GM21515 (cell line): ENCODE results near the gene CD34.

Source experiments
- ATAC-seq: cut with Tn5 transposase; IDR thresholded peaks from one replicate; pipeline ENCODE4 v1.9.1; 2021; ENCODE audit not compliant: unreplicated experiment

CD34 gene

GRCh38 chr1:207901041-207901653 lies 9.8 kb downstream of the CD34 start:
- ATAC-seq = no peak

DNA sequence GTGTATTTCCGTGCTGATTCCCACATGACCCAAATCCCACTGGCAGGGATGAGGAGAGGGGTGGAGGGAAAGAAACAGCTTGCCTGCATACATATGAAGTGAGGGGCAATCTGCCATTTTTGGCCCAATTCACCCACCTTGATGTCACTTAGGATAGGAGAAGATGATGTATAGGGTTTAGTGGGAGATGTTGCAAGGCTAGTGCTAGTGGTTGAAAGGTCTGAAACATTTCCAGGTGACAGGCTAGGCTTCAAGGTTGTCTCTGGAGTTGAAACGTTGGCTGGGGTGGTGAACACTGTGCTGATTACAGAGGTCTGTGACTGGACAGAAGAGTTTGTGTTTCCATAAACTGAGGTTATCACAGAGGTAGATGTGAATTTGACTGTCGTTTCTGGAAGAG lies 12.1 kb downstream of the CD34 start:
- no peak for ATAC-seq

DNA sequence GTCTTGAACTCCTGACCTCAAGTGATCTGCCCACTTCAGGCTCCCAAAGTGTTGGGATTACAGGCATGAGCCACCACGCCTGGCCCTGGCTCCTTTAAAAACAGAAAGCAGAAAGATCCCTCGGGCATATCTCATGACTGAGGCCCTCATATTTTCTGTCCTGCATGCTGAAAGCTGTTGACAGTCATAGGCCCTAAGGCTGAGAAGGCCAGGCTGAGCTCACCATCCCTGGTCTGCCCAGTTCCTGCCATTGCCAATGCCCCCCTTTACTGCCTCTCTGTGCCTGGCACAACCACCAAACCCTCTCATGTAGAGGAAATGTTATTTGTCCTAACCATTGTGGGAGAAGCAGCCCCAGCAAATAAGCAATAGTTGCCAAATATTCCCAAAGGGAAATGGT lies 12.7 kb downstream of the CD34 start:
- no peak for ATAC-seq

GRCh38 chr1:207897188-207897587 lies 13.7 kb downstream of the CD34 start:
- no peak for ATAC-seq

- no peak for ATAC-seq
Observed at GRCh38 chr1:207896547-207896946, 14.4 kb downstream of the CD34 start.

DNA sequence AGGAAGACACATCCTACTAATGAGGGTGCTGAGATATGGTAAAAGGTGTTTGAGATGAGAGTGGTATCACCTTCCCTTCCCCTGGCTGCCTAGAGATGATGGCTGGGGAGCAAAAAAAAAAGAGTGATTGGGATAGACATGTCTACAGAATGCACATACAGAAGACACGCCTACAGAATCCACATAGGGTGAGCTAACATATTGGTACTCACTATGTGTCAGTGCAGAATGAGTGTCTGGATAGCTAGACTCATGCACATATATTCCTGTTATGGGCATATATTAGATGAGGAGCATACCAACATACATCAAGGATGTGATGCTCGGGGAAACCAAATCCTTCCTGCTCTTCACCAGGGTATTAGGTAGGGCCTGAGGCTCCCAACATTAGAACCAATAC lies 16.2 kb downstream of the CD34 start:
- no peak for ATAC-seq

DNA sequence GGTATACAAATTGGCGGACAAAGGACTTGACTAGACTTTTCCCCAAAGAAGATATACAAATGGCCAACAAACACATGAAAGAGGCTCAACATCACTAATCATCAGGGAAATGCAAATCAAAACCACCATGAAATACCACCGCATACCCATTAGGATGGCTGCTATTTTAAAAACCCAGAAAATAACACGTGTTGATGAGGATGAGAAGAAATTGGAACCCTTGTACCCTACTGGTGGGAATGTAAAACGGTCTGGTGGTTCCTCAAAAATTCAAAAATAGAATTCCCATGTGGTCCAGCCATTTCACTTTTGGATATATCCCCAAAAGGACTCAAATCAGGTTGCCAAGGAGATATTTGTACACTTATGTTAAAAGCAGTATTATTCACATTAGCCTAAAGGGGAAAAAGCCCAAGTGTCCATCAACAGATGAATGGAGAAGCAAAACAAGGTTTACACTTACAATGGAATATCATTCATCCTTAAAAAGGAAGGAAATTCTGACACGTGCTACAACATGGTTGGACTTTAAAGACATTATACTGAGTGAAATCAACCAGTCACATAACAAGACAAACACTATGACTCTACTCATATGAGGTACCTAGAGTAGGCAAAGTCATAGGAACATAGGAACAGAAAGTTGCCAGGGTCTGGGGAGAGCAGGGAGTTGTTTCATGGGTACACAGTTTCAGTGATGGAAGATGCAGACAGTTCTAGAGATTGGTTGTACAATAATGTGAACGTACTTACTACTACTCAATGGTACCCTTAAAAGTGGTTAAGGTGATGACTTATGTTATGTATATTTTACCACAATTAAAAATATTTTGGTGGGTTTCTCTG lies 17.0 kb downstream of the CD34 start:
- ATAC-seq = no peak

GRCh38 chr1:207892764-207893163 lies 18.2 kb downstream of the CD34 start:
- ATAC-seq = no peak

- no peak for ATAC-seq
Observed at GRCh38 chr1:207891148-207891547, 19.8 kb downstream of the CD34 start.

GRCh38 chr1:207890136-207890738 lies 20.7 kb downstream of the CD34 start:
- ATAC-seq = no peak

DNA sequence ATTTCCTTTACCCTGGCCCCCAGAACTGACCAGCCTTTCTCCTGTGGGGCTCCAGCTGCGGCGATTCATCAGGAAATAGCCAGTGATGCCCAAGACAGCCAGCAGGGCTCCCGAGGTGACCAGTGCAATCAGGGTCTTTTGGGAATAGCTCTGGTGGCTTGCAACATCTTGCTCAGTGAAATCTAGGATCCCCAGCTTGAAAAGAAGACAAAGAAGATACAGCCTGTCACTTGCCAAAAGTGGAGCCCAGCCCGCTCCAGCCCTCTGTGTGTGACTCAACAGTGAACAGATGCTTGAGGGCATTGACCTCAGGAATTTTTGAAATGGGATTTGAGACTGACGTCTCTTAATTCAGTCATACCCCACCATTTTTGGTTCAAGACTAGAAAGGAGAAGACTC lies 22.3 kb downstream of the CD34 start:
- ATAC-seq = no peak

DNA sequence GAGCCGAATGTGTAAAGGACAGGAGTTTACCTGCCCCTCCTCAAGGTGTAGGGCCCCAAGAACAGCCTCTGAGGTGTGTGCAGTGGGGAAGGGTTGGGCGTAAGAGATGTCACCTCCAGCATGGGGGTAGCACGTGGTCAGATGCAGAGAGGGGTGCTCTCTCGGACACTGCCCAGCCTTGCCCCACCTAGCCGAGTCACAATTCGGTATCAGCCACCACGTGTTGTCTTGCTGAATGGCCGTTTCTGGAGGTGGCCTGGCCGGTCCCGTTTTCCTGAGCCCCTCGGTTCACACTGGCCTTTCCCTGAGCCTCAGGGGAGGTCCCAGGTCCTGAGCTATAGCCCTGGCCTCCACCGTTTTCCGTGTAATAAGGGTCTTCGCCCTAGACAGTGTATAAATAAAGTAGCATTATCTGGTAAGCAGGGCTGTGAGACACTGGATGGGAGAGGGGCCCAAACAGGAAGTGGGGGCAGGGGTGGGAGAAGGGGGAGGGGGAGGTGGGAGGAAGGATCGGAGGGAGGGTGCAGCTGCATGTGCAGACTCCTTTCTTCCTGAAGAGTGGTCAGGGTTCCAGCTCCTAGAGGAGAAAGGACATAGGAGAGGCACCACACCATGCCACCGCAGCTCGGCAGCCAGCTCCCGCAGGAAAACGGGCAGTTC lies 23.3 kb downstream of the CD34 start:
- no peak for ATAC-seq

- ATAC-seq = no peak
Observed at GRCh38 chr1:207886227-207886626, 24.7 kb downstream of the CD34 start.

DNA sequence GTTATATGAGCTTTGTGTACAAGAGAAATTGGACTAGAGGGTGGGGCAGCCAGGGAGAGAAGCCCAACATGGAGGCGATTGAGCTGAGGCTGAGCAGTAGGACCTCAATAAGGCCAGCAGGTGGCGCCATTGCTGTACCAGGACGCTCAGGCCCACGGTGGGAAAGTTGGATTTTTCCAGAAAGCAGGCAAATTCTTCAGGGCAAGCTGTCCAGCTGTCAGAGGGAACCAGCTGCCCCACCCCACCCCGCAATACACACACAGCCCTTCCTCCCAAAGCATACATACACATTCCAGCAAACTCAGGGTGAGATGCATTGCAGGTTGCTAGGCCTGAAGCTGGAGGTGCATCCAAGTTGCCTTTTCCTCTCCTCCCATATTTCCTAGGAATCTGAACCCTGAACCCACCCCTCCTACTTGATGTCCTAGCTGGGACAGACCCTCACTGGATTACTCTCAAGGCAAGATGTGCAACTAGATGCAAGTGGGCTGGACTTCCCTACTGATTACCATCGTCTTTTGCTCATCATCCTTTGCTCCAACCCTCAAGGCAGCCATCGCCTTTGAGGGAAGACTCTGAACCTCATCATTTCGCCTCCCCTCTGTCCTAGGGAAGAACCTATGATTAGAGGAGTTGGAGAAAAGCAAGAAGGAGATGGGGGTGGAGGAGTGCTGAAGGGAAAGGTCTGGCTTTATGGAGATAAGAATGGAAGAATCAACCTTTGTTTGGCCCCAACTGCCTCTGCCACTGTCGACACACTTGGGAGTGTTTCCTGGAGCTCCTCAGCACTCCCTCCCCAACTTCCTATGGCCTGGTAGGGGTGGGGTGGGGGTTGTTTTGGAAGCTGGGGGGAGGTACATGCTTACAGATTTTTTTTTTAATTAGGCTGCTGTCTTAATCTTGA lies 25.5 kb downstream of the CD34 start:
- ATAC-seq = peak; percentile 70

- no peak for ATAC-seq
Observed at GRCh38 chr1:207884266-207885029, 26.5 kb downstream of the CD34 start.

- peak; percentile 15 for ATAC-seq
Observed at GRCh38 chr1:207883660-207884250, 27.2 kb downstream of the CD34 start.

DNA sequence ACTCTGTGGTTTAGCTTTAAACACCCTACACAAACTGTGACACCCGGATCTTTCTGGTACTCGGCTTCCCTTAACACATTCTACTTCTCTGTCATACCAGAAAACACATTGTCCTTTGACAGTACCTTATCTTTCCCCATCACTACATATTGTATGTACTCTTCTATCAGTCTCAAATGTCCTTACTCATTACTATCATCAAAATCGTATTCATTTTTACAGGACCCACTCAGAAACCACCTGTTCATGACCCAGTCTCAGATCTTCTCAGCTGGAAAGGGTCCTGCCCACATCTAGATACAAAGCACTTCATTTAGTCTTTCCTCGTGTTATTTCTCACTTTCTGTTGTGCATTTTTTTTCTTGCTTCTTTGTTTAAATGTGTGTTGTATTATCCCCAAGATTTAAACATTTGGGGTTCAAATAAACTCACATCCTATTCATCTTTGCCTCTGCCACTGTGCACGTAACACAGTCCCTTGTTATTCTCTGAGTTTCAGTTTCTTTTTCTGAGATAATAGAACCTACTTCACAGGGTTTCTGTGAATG lies 27.7 kb downstream of the CD34 start:
- peak; percentile 71 for ATAC-seq

GRCh38 chr1:207882692-207883091 lies 28.2 kb downstream of the CD34 start:
- ATAC-seq = no peak

DNA sequence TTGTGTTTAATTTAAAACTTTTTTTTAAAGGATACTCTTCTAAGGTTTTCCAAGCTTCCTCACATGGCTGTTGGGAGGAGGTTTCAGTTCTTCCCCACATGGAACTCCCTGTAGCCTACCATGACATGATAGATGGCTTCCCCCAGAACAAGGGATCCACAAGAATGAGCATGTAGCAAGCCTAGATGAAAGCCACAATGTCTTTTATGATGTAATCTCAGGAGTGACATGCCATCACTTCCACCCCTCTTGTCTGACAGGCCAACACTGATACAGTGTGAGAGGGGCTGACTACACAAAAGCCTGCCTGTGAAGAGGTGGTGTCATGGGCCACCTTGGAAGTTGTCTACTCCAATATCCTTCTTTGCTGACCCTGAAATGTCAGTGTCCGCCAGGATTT lies 32.0 kb downstream of the CD34 start:
- no peak for ATAC-seq
